ENCODE results near the gene TRIM58. TPM values are rescaled to one million over a fixed set of nuclear protein-coding genes. Genes with fewer than 3 reads are reported as not detected.

The TRIM58 gene
- total RNA-seq, 1 experiment from 2014 or later = not detected

DNA sequence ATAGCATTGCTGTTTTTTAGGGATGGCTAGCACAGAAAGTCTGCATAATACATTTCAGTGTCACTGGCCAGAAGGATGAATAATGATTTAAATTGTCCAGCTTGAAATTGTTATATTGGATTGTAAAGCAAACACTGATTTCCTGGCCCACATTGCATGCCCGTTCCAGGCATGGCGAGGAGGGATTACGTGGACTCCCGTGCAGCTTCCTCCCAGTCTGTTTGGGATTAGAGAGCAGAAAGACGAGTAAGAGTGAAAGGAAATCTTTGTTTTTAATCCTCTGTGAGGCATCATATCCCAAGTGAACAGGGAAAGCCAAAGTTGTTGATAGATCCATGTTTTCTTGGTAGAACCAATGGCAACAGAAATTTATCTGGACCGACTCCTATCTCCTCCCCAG lies 8.4 kb downstream of the TRIM58 start:
- Histone ChIP-seq H3K4me3 (replicated peaks in 1 of 2; ENCODE audit: low read depth in 1 of 2, low read length in 2 of 2) (no peak overlapping the region), H3K9me3 (ENCODE audit: control insufficient read depth in 1 of 2, insufficient read depth in 1 of 2, low read depth in 1 of 2, low read length in 2 of 2) (peaks cover 5 to 17% of the 10 kb centered on the region in 2 experiments; a peak in 2 of 4 replicates), H3K79me2 (ENCODE audit: insufficient read depth, low read length) (no peaks in the 10 kb centered on the region), H3K9me2 (ENCODE audit: insufficient read depth) (no peaks in the 10 kb centered on the region), H3K4me1 (ENCODE audit: control insufficient read depth in 1 of 2, insufficient read depth in 2 of 2, low read length in 2 of 2) (no peaks in the 10 kb centered on the region), H3K27me3 (ENCODE audit: insufficient read depth, low read length) (no peaks in the 10 kb centered on the region), H3K36me3 (ENCODE audit: control insufficient read depth in 1 of 2, insufficient read depth in 2 of 2, low read length in 2 of 2) (no peaks in the 10 kb centered on the region), H3K9ac (ENCODE audit: low read length) (no peak overlapping the region), H4K20me1 (ENCODE audit: insufficient read depth) (no peaks in the 10 kb centered on the region), H3K27ac (ENCODE audit: low read depth, low read length) (no peak overlapping the region), H3K4me2 (ENCODE audit: low read length) (no peak overlapping the region), H2AFZ (ENCODE audit: low read depth, low read length, poor library complexity, severe bottlenecking) (no peak overlapping the region)
- ChIA-PET RAD21 (ENCODE audit: low non-redundant PET in 1 of 2, low total read pairs in 2 of 2, uncharacterized antibody in 2 of 2, unreplicated experiment in 2 of 2) (no interaction called here), POLR2A (no interaction called here), CTCF (no interaction called here)
- DNase-seq (ENCODE audit: low read depth, low spot score) (no peak), ATAC-seq (no peak)
- TF ChIP-seq, protein P1, sequence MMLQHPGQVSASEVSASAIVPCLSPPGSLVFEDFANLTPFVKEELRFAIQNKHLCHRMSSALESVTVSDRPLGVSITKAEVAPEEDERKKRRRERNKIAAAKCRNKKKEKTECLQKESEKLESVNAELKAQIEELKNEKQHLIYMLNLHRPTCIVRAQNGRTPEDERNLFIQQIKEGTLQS (IDR thresholded peaks at IDR 0.05) = no peak
- TF ChIP-seq, protein P2, sequence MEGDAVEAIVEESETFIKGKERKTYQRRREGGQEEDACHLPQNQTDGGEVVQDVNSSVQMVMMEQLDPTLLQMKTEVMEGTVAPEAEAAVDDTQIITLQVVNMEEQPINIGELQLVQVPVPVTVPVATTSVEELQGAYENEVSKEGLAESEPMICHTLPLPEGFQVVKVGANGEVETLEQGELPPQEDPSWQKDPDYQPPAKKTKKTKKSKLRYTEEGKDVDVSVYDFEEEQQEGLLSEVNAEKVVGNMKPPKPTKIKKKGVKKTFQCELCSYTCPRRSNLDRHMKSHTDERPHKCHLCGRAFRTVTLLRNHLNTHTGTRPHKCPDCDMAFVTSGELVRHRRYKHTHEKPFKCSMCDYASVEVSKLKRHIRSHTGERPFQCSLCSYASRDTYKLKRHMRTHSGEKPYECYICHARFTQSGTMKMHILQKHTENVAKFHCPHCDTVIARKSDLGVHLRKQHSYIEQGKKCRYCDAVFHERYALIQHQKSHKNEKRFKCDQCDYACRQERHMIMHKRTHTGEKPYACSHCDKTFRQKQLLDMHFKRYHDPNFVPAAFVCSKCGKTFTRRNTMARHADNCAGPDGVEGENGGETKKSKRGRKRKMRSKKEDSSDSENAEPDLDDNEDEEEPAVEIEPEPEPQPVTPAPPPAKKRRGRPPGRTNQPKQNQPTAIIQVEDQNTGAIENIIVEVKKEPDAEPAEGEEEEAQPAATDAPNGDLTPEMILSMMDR (IDR thresholded peaks at IDR 0.05 in 2 of 3, conservative IDR thresholded peaks at IDR 0.05 in 1 of 3; ENCODE audit: borderline replicate concordance in 1 of 3, insufficient read depth in 1 of 3, low read depth in 2 of 3, low read length in 2 of 3) = no peak
- TF ChIP-seq RAD21 (IDR thresholded peaks at IDR 0.05; ENCODE audit: low read depth) (no peak), CBX3 (IDR thresholded peaks at IDR 0.05; ENCODE audit: low read depth) (no peak), CEBPB (IDR thresholded peaks at IDR 0.05; ENCODE audit: low read depth) (no peak), POLR2AphosphoS5 (IDR thresholded peaks at IDR 0.05; ENCODE audit: low read depth, low read length) (no peak), SIN3A (IDR thresholded peaks at IDR 0.05; ENCODE audit: low read depth) (no peak), YY1 (IDR thresholded peaks at IDR 0.05; ENCODE audit: extremely low read depth, insufficient replicate concordance, low read depth, low read length) (no peak), FOSL1 (IDR thresholded peaks at IDR 0.05; ENCODE audit: low read depth) (no peak), EGR1 (IDR thresholded peaks at IDR 0.05; ENCODE audit: low read depth) (no peak)
- no TSS peak for BruUV-seq (replicated peaks)
- intact Hi-C loops (cut with micrococcal nuclease) = no loop called here

All from HCT116 (cell line).